ENCODE results near the gene CCDC106.

The CCDC106 gene

DNA sequence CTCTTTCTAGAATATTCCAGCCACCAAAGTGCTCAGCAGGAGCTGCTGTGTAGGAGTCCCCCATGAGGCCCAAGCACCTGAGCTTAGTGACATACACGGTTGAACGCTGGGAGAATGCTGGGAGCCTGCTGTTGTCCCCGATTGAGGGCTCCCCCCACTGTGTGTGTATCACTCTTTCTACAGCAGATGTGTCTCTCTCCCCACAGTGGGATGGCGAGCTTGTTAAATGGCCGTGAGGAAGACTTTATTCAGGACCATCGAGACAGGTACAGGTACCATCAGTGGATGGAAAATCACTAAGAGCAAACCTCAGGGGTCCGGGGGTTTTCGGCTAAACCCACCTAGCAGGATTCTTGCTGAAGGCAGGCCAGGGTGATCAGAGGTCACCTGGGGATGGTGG, 49.7 kb downstream of the CCDC106 start:
- no peak overlapping the region for H3K4me3 ChIP-seq (replicated peaks; ENCODE audit: low read depth, low read length)
- TF ChIP-seq, protein P1, sequence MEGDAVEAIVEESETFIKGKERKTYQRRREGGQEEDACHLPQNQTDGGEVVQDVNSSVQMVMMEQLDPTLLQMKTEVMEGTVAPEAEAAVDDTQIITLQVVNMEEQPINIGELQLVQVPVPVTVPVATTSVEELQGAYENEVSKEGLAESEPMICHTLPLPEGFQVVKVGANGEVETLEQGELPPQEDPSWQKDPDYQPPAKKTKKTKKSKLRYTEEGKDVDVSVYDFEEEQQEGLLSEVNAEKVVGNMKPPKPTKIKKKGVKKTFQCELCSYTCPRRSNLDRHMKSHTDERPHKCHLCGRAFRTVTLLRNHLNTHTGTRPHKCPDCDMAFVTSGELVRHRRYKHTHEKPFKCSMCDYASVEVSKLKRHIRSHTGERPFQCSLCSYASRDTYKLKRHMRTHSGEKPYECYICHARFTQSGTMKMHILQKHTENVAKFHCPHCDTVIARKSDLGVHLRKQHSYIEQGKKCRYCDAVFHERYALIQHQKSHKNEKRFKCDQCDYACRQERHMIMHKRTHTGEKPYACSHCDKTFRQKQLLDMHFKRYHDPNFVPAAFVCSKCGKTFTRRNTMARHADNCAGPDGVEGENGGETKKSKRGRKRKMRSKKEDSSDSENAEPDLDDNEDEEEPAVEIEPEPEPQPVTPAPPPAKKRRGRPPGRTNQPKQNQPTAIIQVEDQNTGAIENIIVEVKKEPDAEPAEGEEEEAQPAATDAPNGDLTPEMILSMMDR (IDR thresholded peaks at IDR 0.05; ENCODE audit: low read length, missing control alignments): no peak
- DNase-seq (ENCODE audit: low read depth): no peak

DNA sequence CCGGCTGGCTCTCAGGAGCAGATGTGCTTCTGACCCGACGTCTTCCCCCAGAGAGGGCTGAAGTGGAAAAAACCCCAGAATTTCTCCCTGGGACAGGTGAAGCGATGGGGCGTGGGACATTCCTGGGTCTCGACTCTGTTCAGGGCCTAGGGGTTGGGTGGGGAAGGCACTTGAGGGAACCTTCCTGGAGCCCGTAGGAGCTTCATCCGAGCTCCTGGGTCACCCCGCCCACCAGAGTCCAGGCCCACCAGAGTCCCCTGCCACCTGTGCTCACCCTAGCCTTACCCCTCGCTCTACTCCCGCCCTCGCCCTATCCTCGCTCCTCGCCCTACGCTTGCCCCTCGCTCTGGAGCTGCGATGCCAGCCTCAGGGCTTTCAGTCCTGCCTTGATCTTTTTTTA, 50.2 kb downstream of the CCDC106 start:
- TF ChIP-seq, protein P1 (IDR thresholded peaks at IDR 0.05; ENCODE audit: low read length, missing control alignments): no peak
- H3K4me3 ChIP-seq (replicated peaks; ENCODE audit: low read depth, low read length): no peak overlapping the region
- DNase-seq (ENCODE audit: low read depth): no peak

DNA sequence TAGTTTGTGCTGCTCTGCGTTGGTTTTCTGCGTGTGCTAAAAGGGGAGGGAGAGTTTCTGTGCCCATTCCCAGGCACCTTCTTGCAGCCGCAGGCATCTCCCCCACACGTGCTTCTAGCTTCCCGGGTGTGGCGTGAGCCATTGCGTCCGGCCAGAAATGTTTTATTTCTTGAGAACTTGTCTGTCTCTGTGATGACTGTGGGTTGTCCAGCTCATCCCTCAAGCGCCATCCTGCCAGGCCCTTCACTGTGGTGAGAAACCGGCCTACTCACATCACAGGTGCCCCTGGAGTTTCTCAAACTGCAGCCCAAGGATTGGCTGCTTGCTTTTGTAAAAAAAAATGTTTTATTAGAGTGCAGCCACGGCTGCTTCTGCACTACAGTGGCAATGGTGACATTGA, 51.2 kb downstream of the CCDC106 start:
- H3K4me3 ChIP-seq (replicated peaks; ENCODE audit: low read depth, low read length): no peak overlapping the region
- TF ChIP-seq, protein P1 (IDR thresholded peaks at IDR 0.05; ENCODE audit: low read length, missing control alignments): no peak
- no peak for DNase-seq (ENCODE audit: low read depth)

DNA sequence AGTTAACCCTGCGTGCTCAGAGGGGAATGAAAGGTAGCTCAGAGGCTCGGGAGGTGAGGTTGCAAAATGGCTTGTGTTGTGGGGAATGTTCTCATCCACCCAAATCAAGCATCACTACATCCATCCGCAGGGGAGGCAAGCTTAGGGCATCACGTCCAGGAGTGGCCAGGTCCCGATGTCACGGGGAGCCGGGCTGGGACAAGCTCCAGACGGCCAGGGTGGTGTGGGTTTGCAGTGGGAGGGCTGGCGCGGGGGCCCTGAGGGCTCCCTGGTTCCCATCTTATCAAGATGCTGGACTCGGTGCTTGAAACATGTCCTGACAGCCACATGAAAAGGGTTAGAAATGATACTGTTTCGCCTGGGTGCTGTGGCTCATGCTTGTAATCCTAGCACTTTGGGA, 52.8 kb downstream of the CCDC106 start:
- TF ChIP-seq, protein P1 (IDR thresholded peaks at IDR 0.05; ENCODE audit: low read length, missing control alignments): no peak
- DNase-seq (ENCODE audit: low read depth): no peak
- no peak overlapping the region for H3K4me3 ChIP-seq (replicated peaks; ENCODE audit: low read depth, low read length)

DNA sequence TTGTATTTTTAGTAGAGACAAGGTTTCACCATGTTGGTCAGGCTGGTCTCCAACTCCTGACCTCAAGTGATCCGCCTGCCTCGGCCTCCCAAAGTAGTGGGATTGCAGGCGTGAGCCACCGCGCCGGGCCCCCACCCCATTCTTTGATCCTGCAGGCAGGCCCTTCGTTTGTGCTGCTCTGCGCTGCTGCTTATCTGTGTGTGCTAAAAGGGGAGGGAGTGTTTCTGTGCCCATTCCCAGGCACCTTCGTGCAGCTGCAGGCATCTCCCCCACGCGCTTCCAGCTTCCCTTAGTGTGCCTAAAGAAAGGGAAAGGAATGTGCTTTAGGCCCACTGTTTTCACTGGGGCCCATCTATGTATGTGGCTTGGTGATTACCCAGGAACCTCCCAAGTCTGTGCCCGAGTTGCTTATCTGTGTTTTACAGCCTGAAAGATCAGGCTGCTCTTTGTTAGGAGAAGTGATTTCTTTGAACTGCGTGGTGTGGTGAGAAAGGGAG, 54.2 kb downstream of the CCDC106 start:
- peak; percentile 66 for DNase-seq (ENCODE audit: low read depth)
- no peak overlapping the region for H3K4me3 ChIP-seq (replicated peaks; ENCODE audit: low read depth, low read length)
- TF ChIP-seq, protein P1 (IDR thresholded peaks at IDR 0.05; ENCODE audit: low read length, missing control alignments): no peak

Measured in fibroblast of pulmonary artery (primary cell).